ENCODE data around the gene RBMS3.

The RBMS3 gene

DNA sequence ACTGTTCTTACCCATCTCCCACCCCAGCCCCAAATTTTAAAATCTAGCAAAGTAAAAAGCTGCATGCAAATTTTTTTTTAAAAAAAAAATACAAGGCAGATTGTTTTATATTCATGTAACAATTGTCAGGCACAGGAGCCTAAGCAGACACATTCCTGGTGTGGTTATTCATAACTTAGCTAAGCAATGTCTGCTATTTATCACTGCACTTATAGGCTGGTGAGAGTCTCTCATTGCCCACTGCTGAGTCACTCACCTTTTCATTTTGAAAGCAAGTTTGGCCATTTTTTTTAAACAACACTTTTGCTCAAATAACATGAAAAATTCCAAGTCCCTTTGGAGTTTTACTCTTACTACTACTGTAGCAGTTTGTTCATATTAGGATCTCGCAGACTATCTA lies 413.9 kb downstream of the RBMS3 start:
- peak; percentile 92 for DNase-seq

DNA sequence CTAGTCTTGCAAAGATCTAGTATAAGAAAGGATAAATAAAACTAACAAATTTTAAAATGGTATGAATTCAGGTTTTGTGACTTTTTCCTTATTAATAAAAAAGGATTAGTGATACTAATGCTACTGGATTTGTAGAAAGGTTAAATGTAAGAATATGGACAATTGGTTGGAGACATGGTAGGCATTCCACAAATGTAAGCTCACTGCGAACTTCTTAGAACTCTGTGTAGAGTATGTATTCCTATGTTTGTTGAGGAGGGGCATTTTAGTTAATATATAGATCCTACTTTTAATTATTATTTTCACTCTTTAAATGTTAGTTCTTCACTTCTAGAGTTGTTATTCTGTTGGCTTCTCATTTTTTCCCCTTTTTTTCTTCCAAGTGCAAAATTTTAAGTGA lies 414.3 kb downstream of the RBMS3 start:
- no peak for DNase-seq

DNA sequence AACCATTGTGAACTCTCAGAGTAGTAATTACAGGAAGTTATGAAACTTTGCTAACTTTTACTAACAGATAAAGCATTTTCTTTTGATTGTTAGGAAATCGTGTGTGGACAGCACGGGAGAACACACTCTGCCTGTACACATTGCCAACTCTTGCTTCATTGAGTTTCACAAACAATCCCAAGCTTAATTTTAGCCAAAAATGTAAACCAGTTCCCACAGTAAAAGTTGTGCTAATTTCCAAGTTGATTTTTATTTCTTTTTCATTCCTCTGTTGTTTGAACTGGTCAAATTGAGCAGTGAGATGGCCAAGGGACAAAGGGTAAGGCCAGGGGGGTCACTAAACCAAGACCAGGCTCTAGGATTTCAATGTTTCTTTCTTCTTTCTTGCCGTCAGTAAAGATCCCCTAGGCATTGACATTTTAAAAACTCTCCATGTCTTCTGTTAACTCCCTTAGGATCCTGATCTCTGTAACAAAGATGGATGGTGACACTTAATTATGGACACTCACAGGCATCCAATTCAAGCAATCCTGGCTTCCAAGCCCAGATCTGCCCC lies 414.9 kb downstream of the RBMS3 start:
- no peak for DNase-seq

DNA sequence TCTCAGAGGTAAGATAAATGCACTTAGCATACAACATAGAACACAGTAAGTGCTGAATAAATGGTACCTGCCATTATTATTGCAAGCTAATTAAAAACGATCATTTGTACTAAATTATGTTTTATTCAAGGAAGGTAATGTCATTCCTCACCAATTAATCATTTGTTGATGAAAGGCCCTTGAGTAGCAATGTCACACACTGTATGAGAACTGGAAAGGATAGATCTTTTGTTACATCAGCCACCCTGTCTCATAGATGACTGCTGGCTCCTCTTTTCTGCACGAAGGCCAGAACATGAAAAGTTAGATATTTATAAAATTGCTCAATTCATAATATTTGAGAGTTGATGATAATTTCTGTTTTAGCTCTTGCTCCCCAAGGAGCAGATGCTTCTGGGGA lies 415.4 kb downstream of the RBMS3 start:
- DNase-seq = no peak

DNA sequence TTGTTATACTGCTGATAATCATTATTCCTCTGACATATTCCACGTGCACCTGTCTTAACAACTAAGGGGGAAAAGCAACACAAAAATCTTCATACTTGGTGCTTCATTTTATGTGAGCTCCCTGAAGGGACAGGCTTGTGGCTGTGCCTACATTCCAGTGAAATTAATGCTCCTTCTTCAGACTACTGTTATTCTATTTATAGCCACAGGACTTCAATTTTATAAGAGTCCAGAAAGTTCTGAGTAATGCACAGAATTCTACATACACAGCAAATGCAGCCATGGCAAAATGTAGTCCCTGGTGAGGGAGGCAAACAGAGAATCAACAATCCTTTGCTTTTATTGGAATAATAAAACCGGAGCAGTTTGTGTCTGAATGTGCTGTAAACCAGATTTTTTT lies 417.1 kb downstream of the RBMS3 start:
- no peak for DNase-seq

DNA sequence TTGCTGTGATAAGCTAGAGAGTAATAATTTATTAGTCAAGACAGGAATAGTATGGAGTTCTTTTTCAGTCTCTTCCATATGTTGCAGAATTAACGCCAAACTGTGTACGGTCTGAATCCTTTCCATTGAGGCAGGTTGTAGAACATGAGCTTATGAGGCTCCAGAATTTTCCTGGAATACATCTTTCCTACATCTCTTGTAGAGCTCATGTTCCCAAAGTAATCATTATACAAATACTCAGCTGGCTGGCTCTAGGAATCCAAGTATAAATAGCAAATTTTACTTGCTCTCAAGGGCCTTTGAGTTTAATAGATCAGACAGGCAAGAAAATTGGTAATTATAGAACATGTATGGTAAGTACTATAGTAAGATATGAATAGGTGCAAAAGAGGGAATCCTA lies 419.4 kb downstream of the RBMS3 start:
- no peak for DNase-seq

DNA sequence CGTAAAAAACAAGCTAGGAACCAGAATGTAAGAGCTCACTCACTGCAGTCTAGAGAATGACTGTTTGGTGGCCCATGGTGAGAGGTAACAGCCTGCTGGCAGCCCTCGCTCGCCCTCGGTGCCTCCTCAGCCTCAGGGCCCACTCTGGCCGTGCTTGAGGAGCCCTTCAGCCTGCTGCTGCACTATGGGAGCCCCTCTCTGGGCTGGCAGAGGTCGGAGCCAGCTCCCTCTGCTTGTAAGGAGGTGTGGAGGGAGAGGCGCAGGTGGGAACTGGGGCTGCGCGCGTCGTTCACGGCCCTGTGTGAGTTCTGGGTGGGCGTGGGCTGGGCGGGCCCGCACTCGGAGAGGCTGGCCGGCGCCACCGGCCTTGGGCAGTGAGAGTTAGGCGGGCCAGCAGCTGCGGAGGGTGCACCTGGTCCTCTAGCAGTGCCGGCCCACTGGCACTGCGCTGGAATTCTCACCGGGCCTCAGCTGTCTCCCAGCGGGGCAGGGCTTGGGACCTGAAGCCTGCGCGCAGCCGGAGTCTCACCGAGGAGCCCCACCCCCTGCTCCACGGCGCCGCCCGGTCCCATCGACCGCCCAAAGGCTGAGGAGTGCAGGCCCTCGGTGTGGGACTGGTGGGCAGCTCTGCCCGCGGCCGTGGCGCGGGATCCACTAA lies 420.6 kb downstream of the RBMS3 start:
- no peak for DNase-seq

DNA sequence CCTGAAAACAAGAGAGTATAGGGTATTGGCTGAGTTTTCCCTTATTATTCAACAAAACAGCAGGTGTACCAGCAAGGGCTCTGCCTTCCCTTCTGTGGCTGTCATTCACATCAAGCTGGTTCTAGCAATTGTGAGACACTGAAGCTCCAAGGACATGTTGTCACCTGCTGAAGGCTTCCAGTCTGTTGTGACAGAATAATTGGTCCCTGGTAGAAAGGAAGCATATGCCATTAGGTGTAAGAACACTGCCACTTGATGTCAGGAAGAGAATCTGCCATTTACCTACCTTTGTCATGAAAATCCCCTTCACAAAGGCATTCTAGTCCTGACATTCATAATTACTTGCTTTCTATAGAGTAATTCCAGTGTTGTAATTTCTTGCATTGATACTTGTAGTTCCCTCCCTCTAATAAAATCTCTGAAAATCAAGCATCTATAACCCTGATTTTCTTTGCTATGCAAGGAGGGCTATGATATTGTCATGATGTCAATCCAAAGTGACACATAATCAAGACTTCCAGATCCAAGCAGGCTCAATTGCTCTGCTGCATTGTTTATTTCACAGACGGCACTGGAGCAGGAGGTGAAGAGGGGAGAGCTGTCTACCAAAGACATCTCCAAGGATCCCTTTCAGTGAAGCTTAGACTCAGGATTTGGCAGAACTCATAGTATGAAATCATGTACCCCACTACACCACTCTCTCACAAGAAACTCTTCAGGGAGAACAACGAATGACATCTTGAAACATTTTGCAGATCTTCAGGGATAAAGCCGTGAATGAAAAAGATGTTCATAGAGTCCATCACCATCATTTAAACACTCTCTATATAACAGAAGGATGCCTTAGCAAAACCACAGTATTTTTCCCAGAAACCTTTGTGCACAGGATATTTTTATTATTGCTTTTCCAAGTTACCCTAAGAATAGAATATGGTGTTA lies 425.3 kb downstream of the RBMS3 start:
- DNase-seq = no peak

DNA sequence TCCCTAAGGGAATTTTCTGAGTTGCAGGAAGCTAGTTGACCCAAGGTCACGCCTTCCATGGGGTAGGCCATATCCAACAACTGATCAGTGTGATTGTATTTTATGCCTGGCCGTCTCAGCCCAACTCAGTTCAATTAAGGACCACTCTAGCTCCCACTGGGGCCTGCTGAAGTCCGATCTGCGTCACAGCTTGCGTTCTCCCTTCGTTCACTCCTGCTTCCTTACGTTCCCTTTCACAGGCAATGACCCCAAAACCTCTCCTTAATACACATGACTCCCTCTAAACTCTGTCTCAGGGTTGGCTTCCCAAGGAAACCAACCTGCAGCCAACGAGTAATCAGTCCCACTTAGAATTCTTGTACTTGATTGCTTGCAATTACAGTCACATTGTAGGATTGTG lies 428.0 kb downstream of the RBMS3 start:
- no peak for DNase-seq

DNA sequence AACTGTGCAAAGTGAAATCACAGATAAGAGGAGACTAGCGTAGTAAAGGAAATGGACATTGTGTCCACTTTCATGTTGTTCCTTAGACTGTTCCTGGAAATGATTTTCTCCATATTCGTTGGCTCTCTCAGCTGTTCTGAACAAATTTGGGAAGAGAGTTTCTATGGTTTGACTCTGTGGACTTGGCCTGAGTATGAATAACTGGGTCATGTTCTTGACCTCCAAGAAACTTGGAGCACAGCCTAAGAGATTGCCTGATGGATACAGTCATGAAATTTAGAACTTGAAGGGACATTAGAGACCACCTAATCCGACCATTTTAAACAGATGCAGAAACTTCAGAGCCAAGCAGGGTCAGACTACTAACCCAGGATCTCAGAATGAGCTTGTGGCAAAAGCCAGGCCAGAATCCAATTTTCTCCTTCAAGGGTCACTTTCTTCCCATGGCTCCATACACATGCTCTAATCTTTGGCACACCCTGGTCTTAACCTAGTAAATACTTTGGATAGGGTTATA lies 430.4 kb downstream of the RBMS3 start:
- DNase-seq = no peak

DNA sequence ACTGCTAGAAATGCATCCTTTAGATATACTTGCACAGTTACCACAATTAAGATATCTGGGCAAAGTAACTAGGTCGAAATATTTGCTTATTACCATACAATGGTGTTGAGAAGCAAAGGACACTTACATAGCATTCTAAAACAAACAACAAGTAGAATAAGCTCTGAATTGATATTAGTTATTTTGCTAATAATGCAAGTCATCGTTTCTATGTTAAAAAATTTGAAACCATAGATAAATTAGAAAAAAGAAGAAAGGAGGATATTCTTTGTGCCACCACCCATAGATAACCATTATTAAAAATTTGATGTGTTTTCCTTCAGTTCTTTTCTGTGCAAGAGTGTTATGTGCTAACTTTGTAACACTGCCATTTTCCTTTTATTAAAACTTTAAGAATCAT lies 435.3 kb downstream of the RBMS3 start:
- no peak for DNase-seq

DNA sequence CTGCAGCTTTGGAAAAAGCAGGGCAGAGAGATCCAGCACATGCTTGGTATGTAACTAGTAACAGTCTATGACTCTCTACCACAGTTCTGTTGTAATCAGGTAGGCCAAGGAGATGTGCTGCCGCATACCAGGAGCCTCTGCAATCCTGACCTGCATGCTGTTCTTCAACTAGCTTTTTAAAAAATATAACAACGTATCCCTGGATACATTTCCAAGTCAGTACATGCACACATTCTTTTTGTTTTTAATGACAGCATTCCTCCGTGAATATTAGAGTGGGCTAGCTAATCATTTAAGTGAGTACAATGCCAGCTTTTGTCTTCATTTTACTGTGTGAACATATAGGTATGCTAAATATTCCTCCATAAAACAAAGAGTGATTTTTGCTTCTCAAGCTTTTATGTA lies 437.8 kb downstream of the RBMS3 start:
- peak; percentile 60 for DNase-seq

DNA sequence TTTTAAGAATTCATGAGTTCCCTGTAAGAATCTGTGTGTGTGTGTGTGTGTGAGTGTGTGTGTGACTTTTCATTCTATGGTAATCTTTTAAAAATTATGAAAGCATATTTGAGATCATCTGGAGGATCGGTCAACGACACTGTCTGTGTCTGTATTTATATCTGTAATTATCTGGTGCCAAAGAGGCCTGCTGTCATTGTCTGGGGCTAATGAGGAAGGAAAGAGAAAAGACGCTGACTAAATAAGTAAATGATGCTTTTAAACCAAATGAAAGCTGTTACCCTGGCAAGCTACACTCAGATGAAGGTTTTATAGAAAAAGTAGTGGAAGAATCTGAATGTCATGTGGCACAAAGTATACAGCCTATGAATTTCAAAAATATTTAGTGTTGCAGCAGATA lies 439.8 kb downstream of the RBMS3 start:
- no peak for DNase-seq

DNA sequence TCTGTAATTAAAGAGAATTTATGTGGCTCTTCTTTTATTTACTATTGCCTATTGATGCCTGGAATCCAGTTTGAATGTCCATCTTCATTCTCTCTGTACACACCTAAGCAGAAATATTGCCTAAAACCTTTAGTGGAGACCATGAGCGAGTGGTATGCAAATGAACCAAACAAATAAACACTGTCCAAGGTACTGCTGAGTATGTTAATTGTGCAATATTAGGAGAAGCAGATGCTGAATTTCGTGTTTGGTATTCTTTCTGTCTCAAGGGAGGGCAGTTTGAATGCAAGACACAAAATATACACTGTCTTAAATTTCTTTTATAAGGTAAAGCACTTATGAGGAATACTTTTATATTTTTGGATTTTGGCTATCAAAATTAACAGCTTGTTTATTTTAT lies 440.9 kb downstream of the RBMS3 start:
- no peak for DNase-seq

DNA sequence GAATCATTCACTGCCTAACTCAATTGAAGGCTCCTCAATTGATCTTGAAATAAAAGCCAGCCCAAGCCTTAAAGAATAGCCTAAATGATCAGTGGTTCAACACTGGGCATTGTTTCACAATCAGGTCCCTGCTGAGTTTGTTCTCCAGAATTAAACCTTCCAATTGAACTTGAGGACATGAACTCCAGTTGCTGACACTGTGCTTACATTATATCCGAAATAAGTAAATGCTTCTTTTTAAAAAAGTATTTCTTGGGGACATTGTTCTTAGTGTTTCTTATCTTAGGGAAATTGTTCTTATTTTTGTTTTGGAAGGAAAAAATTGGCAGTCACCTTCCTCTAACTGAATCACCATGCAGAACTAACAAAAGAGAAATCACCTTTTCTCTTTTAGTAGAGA lies 450.2 kb downstream of the RBMS3 start:
- no peak for DNase-seq

DNA sequence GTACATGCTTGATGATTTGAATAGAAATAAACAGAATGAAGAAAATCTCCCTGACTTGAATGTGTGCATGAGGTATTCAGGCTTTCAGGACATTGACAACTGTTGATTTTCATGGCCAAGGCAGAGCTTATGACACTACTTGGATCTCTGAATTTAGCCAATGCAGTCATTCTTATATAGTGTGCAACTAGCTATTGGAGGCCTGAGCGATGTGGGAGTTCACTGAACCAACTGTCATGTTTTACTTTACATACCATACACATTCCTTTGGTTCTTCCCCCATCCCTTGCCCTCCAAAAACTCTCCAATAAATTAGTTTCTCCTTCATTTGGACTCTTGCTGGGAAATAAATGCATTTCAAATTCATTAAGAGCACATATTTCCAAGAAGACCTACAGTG lies 460.4 kb downstream of the RBMS3 start:
- DNase-seq = no peak

DNA sequence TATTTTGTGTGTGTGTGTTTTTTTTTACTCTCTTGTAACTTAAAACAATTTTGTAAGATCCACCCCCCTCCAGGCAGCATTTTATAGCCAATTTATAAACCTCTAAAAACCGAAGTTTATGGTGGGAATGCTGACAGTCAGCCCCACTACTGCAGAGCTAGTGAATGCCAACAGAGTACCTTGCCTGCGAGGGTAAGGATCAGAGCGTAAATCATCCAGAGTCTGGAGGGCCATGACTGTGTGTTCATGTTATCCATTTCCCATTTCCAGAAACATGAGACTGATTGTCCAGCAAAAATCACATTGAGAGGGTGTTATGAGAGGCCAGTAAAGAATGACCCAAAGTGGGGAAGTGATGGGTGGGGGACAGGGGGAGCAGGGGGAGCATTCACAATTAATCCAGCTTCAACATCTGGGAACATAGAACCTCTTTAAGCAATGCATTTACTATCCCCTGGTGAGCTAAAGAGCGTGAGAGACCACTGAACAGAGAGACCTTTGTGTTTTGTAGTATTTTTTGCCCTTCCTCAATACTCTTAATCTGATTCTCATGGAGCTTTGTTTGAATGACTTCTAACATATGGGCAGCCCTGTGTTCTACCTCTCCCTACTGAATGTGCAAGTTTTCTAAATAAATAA lies 464.5 kb downstream of the RBMS3 start:
- DNase-seq = no peak

DNA sequence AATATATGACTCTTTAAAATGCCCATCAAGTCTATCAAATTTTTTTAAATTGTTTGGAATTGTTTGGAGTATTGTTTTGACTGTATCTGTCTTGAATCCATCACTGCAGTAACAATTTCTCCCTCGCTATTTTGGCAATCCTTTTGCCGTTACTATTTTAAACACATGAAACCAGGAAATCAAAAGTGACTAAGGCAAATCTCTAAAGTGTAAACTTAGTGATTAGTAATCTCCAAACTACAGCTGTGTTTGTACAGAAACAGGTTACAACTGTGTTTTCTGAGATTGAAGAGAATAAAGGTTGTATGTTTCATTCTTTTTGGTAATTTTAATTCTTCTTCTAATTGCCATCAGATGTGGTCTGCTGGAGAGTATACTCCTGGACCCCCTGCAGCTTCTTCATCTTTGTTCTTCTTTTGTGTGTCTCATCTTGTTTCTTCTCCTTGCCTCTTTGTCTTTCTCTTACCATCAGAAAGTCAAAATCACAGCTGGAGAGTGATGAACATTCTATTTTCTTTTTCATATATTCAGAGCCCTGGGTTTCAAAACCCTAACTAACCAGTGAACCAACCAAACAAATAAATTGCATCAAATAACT lies 465.4 kb downstream of the RBMS3 start:
- no peak for DNase-seq

DNA sequence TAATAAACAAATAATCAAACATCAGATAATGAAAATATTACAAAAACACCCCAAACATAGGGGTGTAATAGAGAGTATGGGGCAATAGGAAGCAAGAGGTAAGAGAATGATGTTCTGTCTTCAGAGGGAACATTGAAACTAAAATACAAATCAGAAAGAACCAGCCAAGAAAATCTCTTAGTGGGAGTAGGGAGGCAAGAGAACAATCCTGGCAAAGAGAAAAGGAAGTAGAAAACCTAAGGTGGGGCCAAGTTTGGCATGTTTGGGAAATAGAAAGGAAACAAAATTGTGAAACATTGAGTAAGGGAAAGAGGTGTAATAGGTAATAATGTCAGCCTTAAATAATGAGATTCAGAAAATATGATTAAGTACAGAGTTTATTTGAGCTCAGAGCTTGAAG lies 467.1 kb downstream of the RBMS3 start:
- no peak for DNase-seq

DNA sequence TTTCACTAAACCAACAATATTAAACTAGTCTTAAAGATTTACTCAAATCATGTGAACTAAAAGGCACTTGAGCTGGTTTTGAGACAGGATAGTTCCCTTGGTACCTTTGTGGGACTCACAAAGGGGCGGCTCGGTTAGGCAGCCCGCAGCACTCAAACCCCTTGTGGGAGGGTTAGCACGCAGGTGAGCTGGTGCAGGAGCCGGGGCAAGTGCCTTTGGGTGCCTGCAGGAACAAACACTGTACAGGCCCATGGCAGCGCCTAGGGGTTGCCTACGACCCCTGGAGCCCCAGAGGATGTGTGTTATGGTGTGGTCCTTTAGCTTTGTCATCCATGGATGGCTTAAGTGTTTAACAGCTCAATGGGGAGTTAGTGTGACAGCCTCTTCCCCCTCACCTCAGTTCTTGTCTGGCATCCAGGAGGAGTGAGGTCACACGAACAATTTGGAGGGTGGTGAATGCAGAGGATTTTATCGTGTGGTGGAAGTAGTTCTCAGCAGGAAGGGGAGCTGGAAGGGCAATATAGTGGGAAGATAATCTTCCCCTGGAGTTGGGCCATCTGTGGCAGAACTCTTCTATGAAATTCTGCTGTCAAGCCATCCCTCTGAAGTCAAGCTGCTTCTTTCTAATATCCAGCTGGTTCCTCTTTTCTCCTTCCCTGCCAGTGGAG lies 470.9 kb downstream of the RBMS3 start:
- no peak for DNase-seq

DNA sequence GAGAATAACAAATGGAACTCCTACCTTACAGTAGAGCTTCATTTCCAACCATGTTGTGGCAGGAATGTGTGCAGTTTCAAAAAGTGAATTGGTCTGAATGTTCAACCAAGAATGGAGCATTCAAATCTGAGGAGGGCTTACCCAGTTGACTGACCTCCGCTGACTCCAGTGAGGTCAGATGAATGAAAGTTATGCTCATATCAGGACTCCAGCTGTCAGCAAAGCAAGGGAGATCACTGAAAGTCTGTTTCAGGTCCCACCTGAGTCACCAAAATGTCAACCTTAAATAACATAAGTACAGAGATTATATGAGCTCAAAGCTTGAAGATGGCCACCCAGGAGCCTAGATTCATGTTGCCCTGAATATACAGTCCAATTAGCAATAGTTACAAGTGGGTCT lies 473.5 kb downstream of the RBMS3 start:
- DNase-seq = no peak

DNA sequence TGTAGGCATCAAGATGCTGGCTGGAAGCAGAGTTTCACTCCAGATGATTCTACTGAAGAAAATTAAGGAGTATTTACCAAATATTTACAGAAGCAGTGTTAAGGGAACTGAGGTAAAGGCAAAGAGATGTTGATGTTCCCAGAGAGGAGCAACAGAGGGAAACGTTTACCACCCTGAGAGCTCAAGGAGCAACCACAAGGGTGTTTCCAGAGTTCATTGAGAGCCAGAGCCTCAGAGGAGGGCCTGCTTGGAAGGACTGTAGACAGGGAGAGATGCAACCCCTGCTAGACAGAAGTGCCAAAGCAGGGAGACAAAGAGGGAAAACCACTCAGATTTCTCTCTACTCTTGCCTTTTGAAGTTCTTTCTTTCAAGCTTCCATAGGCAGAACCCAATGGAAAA lies 474.5 kb downstream of the RBMS3 start:
- DNase-seq = no peak
